Measurements from ENCODE around the gene PXMP2. TPM values are rescaled to one million over a fixed set of nuclear protein-coding genes. Genes with fewer than 3 reads are reported as not detected.
"Not testable (repeated sequence)": the region's sequence is repeated elsewhere in the genome, so short reads cannot be mapped to it uniquely, and the experiment has no call there.

The PXMP2 gene
- total RNA-seq, 2 donors from 2014 or later: 25.7 to 107 TPM

DNA sequence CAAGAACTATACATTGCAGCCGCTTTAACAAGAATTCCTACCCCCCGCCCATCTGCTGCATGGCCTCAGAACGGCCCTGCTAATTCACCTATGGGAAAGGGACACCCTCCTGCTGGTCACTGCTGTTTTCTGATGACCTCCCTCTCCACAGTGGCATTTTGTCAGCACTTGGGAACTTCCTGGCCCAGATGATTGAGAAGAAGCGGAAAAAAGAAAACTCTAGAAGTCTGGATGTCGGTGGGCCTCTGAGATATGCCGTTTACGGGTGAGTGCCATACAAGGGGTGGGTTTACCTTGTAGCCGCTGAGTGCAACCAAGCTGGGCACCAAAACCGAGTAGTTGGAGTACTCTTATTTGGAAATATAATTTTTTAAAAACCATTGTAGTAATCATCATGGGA is 2.7 kb downstream of the PXMP2 start:
- Histone ChIP-seq H3K9me3 (no peaks in the 10 kb centered on the region), H3K36me3 (no peaks in the 10 kb centered on the region), H3K27me3 (replicated peaks; ENCODE audit: insufficient read depth) (no peaks in the 10 kb centered on the region), H3K27ac (no peak overlapping the region), H3K4me3 (no peak overlapping the region), H3K4me1 (replicated peaks) (no peaks in the 10 kb centered on the region)
- WGBS: 96% methylated on average over 9 of the region's 9 CpGs
- no peak for DNase-seq (ENCODE audit: low spot score)
- no peak for TF ChIP-seq POLR2A (IDR thresholded peaks at IDR 0.05)
- TF ChIP-seq, protein P1, sequence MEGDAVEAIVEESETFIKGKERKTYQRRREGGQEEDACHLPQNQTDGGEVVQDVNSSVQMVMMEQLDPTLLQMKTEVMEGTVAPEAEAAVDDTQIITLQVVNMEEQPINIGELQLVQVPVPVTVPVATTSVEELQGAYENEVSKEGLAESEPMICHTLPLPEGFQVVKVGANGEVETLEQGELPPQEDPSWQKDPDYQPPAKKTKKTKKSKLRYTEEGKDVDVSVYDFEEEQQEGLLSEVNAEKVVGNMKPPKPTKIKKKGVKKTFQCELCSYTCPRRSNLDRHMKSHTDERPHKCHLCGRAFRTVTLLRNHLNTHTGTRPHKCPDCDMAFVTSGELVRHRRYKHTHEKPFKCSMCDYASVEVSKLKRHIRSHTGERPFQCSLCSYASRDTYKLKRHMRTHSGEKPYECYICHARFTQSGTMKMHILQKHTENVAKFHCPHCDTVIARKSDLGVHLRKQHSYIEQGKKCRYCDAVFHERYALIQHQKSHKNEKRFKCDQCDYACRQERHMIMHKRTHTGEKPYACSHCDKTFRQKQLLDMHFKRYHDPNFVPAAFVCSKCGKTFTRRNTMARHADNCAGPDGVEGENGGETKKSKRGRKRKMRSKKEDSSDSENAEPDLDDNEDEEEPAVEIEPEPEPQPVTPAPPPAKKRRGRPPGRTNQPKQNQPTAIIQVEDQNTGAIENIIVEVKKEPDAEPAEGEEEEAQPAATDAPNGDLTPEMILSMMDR (IDR thresholded peaks at IDR 0.05): no peak
- TF ChIP-seq POLR2AphosphoS5 (IDR thresholded peaks at IDR 0.05): no peak
- intact Hi-C loops (cut with DNase I): no loop called here

DNA sequence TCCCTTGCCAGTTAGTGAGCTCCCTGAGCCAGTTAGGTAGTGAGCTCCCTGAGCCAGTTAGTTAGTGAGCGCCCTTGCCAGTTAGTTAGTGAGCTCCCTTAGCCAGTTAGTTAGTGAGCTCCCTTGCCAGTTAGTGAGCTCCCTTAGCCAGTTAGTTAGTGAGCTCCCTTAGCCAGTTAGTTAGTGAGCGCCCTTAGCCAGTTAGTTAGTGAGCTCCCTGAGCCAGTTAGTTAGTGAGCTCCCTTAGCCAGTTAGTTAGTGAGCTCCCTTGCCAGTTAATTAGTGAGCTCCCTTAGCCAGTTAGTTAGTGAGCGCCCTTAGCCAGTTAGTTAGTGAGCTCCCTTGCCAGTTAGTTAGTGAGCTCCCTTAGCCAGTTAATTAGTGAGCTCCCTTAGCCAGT is 4.6 kb downstream of the PXMP2 start:
- WGBS: 88% methylated on average over 3 of the region's 3 CpGs
- H3K4me3 ChIP-seq; H3K36me3 ChIP-seq; H3K27ac ChIP-seq; H3K9me3 ChIP-seq; H3K4me1 ChIP-seq (replicated peaks); intact Hi-C loops (cut with DNase I); H3K27me3 ChIP-seq (replicated peaks; ENCODE audit: insufficient read depth); DNase-seq (ENCODE audit: low spot score): not testable (repeated sequence)

DNA sequence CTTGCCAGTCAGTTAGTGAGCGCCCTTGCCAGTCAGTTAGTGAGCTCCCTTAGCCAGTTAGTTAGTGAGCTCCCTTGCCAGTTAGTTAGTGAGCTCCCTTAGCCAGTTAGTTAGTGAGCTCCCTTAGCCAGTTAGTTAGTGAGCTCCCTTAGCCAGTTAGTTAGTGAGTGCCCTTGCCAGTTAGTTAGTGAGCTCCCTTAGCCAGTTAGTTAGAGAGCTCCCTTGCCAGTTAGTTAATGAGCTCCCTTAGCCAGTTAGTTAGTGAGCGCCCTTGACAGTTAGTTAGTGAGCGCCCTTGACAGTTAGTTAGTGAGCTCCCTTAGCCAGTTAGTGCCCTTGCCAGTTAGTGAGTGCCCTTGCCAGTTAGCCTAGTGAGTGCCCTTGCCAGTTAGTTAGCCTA is 7.5 kb downstream of the PXMP2 start:
- 100% methylated on average over 2 of the region's 3 CpGs for WGBS
- H3K4me3 ChIP-seq; H3K27me3 ChIP-seq (replicated peaks; ENCODE audit: insufficient read depth); DNase-seq (ENCODE audit: low spot score); H3K36me3 ChIP-seq; H3K9me3 ChIP-seq; intact Hi-C loops (cut with DNase I); H3K27ac ChIP-seq; H3K4me1 ChIP-seq (replicated peaks): not testable (repeated sequence)

DNA sequence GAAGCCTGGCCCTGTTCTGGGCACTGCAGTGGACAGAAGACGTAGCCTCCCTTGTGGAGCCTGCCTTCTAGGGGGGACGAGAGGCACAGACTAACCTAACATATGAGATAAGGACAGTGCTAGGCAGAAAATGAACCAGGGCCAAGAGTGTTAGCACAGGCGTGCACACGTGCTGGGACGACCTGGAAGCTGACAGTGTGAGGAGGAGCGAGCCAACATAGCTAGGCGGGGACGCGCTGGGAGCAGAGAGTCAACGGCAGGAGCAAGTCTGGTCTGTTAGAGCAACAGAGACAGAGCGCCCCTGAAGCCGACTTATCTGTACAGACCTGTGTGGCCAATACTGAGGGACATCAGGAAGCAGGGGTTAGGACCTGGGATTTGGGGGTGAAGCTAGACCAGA is 8.0 kb downstream of the PXMP2 start:
- intact Hi-C loops (cut with DNase I): no loop called here

DNA sequence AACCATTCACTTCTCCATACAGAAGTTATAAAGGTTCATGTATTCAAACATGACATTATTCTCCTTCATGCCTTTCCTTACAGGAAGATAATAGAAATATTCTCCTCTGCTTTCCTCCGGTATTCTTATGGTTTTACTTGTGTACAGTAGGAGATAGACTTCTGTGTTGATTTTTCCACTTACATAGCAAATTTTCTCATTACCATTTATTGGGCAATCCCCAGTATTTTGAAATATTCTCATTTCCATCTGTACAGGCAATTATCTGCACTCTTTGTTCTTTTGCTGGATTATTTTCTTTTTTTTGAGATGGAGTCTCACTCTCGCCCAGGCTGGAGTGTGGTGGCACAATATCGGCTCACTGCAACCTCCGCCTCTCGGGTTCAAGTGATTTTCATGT is 11.0 kb downstream of the PXMP2 start:
- no peak overlapping the region for H3K27ac ChIP-seq
- no peak for DNase-seq (ENCODE audit: low spot score)
- intact Hi-C loops (cut with DNase I): no loop called here
- no peaks in the 10 kb centered on the region for H3K27me3 ChIP-seq (replicated peaks; ENCODE audit: insufficient read depth)
- H3K36me3 ChIP-seq: no peaks in the 10 kb centered on the region
- no peaks in the 10 kb centered on the region for H3K4me1 ChIP-seq (replicated peaks)
- H3K4me3 ChIP-seq: no peak overlapping the region
- WGBS: 97% methylated on average over 5 of the region's 5 CpGs
- no peaks in the 10 kb centered on the region for H3K9me3 ChIP-seq
- TF ChIP-seq POLR2A (IDR thresholded peaks at IDR 0.05) (no peak), POLR2AphosphoS5 (IDR thresholded peaks at IDR 0.05) (no peak)
- TF ChIP-seq, protein P1 (IDR thresholded peaks at IDR 0.05): no peak

More for the DNA sequence above, 8.0 kb downstream of the PXMP2 start:
- Histone ChIP-seq H3K4me3 (no peak overlapping the region), H3K27me3 (replicated peaks; ENCODE audit: insufficient read depth) (no peaks in the 10 kb centered on the region), H3K27ac (no peak overlapping the region), H3K9me3 (no peaks in the 10 kb centered on the region), H3K4me1 (replicated peaks) (no peaks in the 10 kb centered on the region), H3K36me3 (no peaks in the 10 kb centered on the region)
- 83% methylated on average over 12 of the region's 12 CpGs for WGBS
- no peak for DNase-seq (ENCODE audit: low spot score)
- TF ChIP-seq POLR2AphosphoS5 (IDR thresholded peaks at IDR 0.05): no peak
- no peak for TF ChIP-seq POLR2A (IDR thresholded peaks at IDR 0.05)
- TF ChIP-seq, protein P1 (IDR thresholded peaks at IDR 0.05): no peak

DNA sequence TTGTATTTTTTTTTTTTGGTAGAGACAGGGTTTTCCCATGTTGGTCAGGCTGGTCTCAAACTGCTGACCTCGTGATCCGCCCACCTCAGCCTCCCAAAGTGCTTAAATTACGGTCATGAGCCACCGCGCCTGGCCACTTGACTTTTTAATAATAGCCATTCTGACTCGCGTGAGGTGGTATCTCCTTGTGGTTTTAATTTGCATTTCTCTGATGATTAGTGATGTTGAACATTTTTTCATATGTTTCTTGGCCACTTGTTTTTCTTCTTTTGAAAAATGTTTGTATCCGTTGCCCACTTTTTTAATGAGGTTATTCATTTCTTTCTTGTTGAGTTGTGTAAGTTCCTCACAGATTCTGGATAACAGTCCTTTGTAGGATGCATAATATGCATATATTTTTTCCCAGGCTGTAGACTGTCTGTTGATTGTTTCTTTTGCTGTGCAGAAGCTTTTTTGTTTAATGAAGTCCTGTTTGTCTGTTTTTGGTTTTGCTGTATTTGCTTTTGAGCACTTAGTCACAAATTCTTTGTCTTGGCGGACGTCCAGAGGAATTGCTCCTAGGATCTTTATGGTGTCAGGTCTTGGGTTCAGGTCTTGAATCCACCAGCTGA is 12.9 kb downstream of the PXMP2 start:
- H3K9me3 ChIP-seq: no peaks in the 10 kb centered on the region
- 91% methylated on average over 10 of the region's 10 CpGs for WGBS
- TF ChIP-seq, protein P1 (IDR thresholded peaks at IDR 0.05): no peak
- no peak for TF ChIP-seq POLR2AphosphoS5 (IDR thresholded peaks at IDR 0.05)
- no peak for TF ChIP-seq POLR2A (IDR thresholded peaks at IDR 0.05)
- intact Hi-C loops (cut with DNase I): no loop called here
- no peak for DNase-seq (ENCODE audit: low spot score)
- H3K36me3 ChIP-seq: no peaks in the 10 kb centered on the region
- no peaks in the 10 kb centered on the region for H3K4me1 ChIP-seq (replicated peaks)
- no peaks in the 10 kb centered on the region for H3K27me3 ChIP-seq (replicated peaks; ENCODE audit: insufficient read depth)
- H3K4me3 ChIP-seq: no peak overlapping the region
- H3K27ac ChIP-seq: no peak overlapping the region
